Smooth muscle cell (in vitro differentiated cells): ENCODE results near the gene PSMD1. TPM values are rescaled to one million over a fixed set of nuclear protein-coding genes. Genes with fewer than 3 reads are reported as not detected.

Experiments used
- DNase-seq: peaks from one replicate; lab custom pipeline; 2025; ENCODE audit not compliant: unreplicated experiment; lab: John Stamatoyannopoulos, UW
- H2AFZ ChIP-seq: fragments of 200-600 bp; sonication (generic); 2 replicates; pipeline ENCODE4 v1.6.0; 2016; ENCODE audit warnings: antibody characterized with exemption, low read depth, mild to moderate bottlenecking
- H3F3A ChIP-seq: fragments of 200-600 bp; sonication (generic); 2 replicates; pipeline ENCODE4 v1.6.0; 2017; ENCODE audit warnings: antibody characterized with exemption, low read depth
- H3K27ac ChIP-seq: fragments of 200-600 bp; sonication (generic); 2 replicates; pipeline ENCODE4 v1.5.1; 2016; ENCODE audit warnings: low read depth, mild to moderate bottlenecking
- H3K27me3 ChIP-seq: fragments of 200-600 bp; sonication (generic); 2 replicates; pipeline ENCODE4 v1.6.1; 2016; ENCODE audit warnings: low read depth, mild to moderate bottlenecking
- H3K36me3 ChIP-seq: fragments of 200-600 bp; sonication (generic); 2 replicates; pipeline ENCODE4 v1.5.1; 2016; ENCODE audit warnings: low read depth
- H3K4me1 ChIP-seq: fragments of 200-600 bp; sonication (generic); 2 replicates; pipeline ENCODE4 v1.5.1; 2016; ENCODE audit warnings: low read depth
- H3K4me2 ChIP-seq: fragments of 200-600 bp; sonication (generic); 2 replicates; pipeline ENCODE4 v1.6.0; 2016; ENCODE audit warnings: mild to moderate bottlenecking
- H3K4me3 ChIP-seq: fragments of 200-600 bp; sonication (generic); 2 replicates; pipeline ENCODE4 v1.5.1; 2016; ENCODE audit warnings: mild to moderate bottlenecking
- H3K79me2 ChIP-seq: fragments of 200-600 bp; sonication (generic); 2 replicates; pipeline ENCODE4 v1.6.0; 2016; ENCODE audit warnings: low read depth, mild to moderate bottlenecking
- H3K9ac ChIP-seq: fragments of 200-600 bp; sonication (generic); 2 replicates; pipeline ENCODE4 v1.6.0; 2016; ENCODE audit warnings: low read depth
- H3K9me3 ChIP-seq: fragments of 200-600 bp; sonication (generic); replicated peaks from 2 replicates; pipeline ENCODE4 v1.5.1; 2016; ENCODE audit warnings: low read depth
- H4K20me1 ChIP-seq: fragments of 200-600 bp; sonication (generic); 2 replicates; pipeline ENCODE4 v1.6.0; 2016; ENCODE audit warnings: low read depth
- CTCF ChIP-seq: fragments of 200-600 bp; sonication (generic); IDR thresholded peaks from 2 replicates; pipeline ENCODE4 v1.5.1; 2017; ENCODE audit warnings: borderline replicate concordance, mild to moderate bottlenecking, antibody characterized with exemption; ENCODE audit not compliant: insufficient read depth, poor library complexity, severe bottlenecking
- WGBS: methylation state at CpG from one replicate; pipeline ENCODE4 v1.1.7; 2016; ENCODE audit warnings: low lambda C conversion rate; 5-methylcytosine and 5-hydroxymethylcytosine counted together
- polyA plus RNA-seq: library from polyadenylated mRNA; unstranded; fragments of >200 nt; fragmentation: Nextera tagmentation; extraction: Ambion mirVana; gene quantifications from 2 replicates; pipeline ENCODE4 v1.2.1, GENCODE V29; 2016
- total RNA-seq: library from RNA; depleted of rRNA; stranded (reverse); fragments of >200 nt; gene quantifications from 2 replicates; pipeline ENCODE4 v1.2.3, GENCODE V29; 2014

The PSMD1 gene
- total and polyA plus RNA-seq, 2 experiments from 2014 or later, result 95.7 to 99.7 TPM

- 19% methylated on average over 37 of the region's 42 CpGs for WGBS
- Histone ChIP-seq H3K27me3 (no peaks in the 10 kb centered on the region), H3K9ac (peak overlapping the region; percentile 43)
Observed at GRCh38 chr2:231190531-231191197, 134.0 kb downstream of the PSMD1 start.

GRCh38 chr2:231191896-231192872 lies 135.5 kb downstream of the PSMD1 start:
- Histone ChIP-seq H3K4me3 (no peak overlapping the region), H3K27me3 (no peaks in the 10 kb centered on the region), H3K27ac (peak overlapping the region; percentile 88), H3K4me1 (peaks cover 14% of the 10 kb centered on the region), H3F3A (no peaks in the 10 kb centered on the region), H3K9ac (no peak overlapping the region), H3K9me3 (no peaks in the 10 kb centered on the region), H3K79me2 (no peaks in the 10 kb centered on the region), H2AFZ (peak overlapping the region; percentile 62), H3K36me3 (no peaks in the 10 kb centered on the region), H3K4me2 (no peak overlapping the region), H4K20me1 (no peaks in the 10 kb centered on the region)
- peak; percentile 22 for DNase-seq
- TF ChIP-seq CTCF, result peak; percentile 58
- 47% methylated on average over 19 of the region's 19 CpGs for WGBS

More at GRCh38 chr2:231190531-231191197, 134.0 kb downstream of the PSMD1 start:
- Histone ChIP-seq H4K20me1 (no peaks in the 10 kb centered on the region), H3K36me3 (no peaks in the 10 kb centered on the region), H3K27ac (peak overlapping the region; percentile 88), H2AFZ (peak overlapping the region; percentile 68), H3K79me2 (no peaks in the 10 kb centered on the region), H3K4me3 (no peak overlapping the region), H3K9me3 (no peaks in the 10 kb centered on the region), H3F3A (no peaks in the 10 kb centered on the region), H3K4me2 (peak overlapping the region; percentile 67), H3K4me1 (peaks cover 14% of the 10 kb centered on the region)
- no peak for DNase-seq
- TF ChIP-seq CTCF, result no peak

- Histone ChIP-seq H3K4me3 (no peak overlapping the region), H3K27me3 (no peaks in the 10 kb centered on the region), H3K4me2 (no peak overlapping the region), H3K36me3 (no peaks in the 10 kb centered on the region), H3F3A (no peaks in the 10 kb centered on the region), H2AFZ (peak overlapping the region; percentile 62), H3K9ac (no peak overlapping the region), H3K9me3 (no peaks in the 10 kb centered on the region), H3K27ac (peak overlapping the region; percentile 37), H3K4me1 (peaks cover 14% of the 10 kb centered on the region), H3K79me2 (no peaks in the 10 kb centered on the region), H4K20me1 (no peaks in the 10 kb centered on the region)
- no peak for TF ChIP-seq CTCF
- no peak for DNase-seq
- 75% methylated on average over 3 of the region's 3 CpGs for WGBS
Observed at GRCh38 chr2:231193216-231193615, 136.5 kb downstream of the PSMD1 start.
